ENCODE results near the gene DPH1. TPM values are rescaled to one million over a fixed set of nuclear protein-coding genes. Genes with fewer than 3 reads are reported as not detected.

The DPH1 gene
- total RNA-seq, 1 donor from 2014 or later, result 63.4 TPM

GRCh38 chr17:2086306-2086705 is 56.4 kb downstream of the DPH1 start:
- ChIA-PET CTCF (interaction anchor here (1.0 to 7.3 kb wide), 3 partner anchors 30 to 158 kb away, joined by 3 to 98 read pairs (median 4); partner anchors contain the start of gene HIC1), POLR2A (interaction anchor here (0.9 to 16.3 kb wide), 5 partner anchors 20 to 893 kb away, joined by 3 to 449 read pairs (median 5); partner anchors contain the start of genes HIC1 and INPP5K)
- Mint-ChIP-seq H3K27me3 (no peaks in the 10 kb centered on the region), H3K4me1 (peaks cover 74% of the 10 kb centered on the region), H3K9me3 (no peaks in the 10 kb centered on the region), H3K27ac (peak overlapping the region; percentile 72), H3K4me3 (peak overlapping the region; percentile 60), H3K36me3 (ENCODE audit: low read depth) (peaks cover 21% of the 10 kb centered on the region)
- DNase-seq, result no peak
- intact Hi-C loops (cut with micrococcal nuclease), result loop anchor here (5.0 kb wide), 1 partner anchor 36 kb away; no protein-coding TSS in a partner anchor
- ATAC-seq (ENCODE audit: low read depth), result no peak
- no peak for TF ChIP-seq CTCF (IDR thresholded peaks at IDR 0.05)

GRCh38 chr17:2087597-2088211 is 57.8 kb downstream of the DPH1 start:
- Mint-ChIP-seq H3K4me1 (peaks cover 80% of the 10 kb centered on the region), H3K36me3 (ENCODE audit: low read depth) (peaks cover 15% of the 10 kb centered on the region)
- POLR2A ChIA-PET, result interaction anchor here (0.6 to 16.3 kb wide), 12 partner anchors 14 to 481 kb away, joined by 3 to 449 read pairs (median 4); partner anchors contain the start of gene HIC1

GRCh38 chr17:2089021-2089422 is 59.1 kb downstream of the DPH1 start:
- Mint-ChIP-seq H3K4me1 (peaks cover 73% of the 10 kb centered on the region), H3K36me3 (ENCODE audit: low read depth) (peaks cover 14% of the 10 kb centered on the region), H3K9me3 (no peaks in the 10 kb centered on the region), H3K27ac (peak overlapping the region; percentile 96), H3K27me3 (no peaks in the 10 kb centered on the region), H3K4me3 (peak overlapping the region; percentile 91)
- CTCF ChIA-PET, result interaction anchor here (0.9 to 7.3 kb wide), 5 partner anchors 14 to 156 kb away, joined by 3 to 98 read pairs (median 4); partner anchors contain the start of gene HIC1
- ATAC-seq (ENCODE audit: low read depth) (peak; percentile 10), DNase-seq (peak; percentile 41)
- intact Hi-C loops (cut with micrococcal nuclease), result loop anchor here (1.0 to 5.0 kb wide), 5 partner anchors 25 to 366 kb away; partner anchors contain the start of gene MNT
- no peak for TF ChIP-seq CTCF (IDR thresholded peaks at IDR 0.05)
- POLR2A ChIA-PET, result interaction anchor here (0.6 to 16.3 kb wide), 22 partner anchors 8 to 924 kb away, joined by 3 to 449 read pairs (median 5); partner anchors contain the start of genes HIC1, SMG6 and SRR

More at GRCh38 chr17:2087597-2088211, 57.8 kb downstream of the DPH1 start:
- ATAC-seq (ENCODE audit: low read depth) (peak; percentile 63), DNase-seq (peak; percentile 48)
- peak overlapping the region; percentile 72 for H3K27ac Mint-ChIP-seq
- no peaks in the 10 kb centered on the region for H3K9me3 Mint-ChIP-seq
- no peak for TF ChIP-seq CTCF (IDR thresholded peaks at IDR 0.05)
- no peaks in the 10 kb centered on the region for H3K27me3 Mint-ChIP-seq
- peak overlapping the region; percentile 60 for H3K4me3 Mint-ChIP-seq
- CTCF ChIA-PET, result interaction anchor here (0.6 to 7.3 kb wide), 4 partner anchors 17 to 81 kb away, joined by 3 to 98 read pairs (median 4); partner anchors contain the start of gene HIC1
- intact Hi-C loops (cut with micrococcal nuclease), result loop anchor here (1.0 to 5.0 kb wide), 7 partner anchors 17 to 371 kb away; partner anchors contain the start of gene MNT

GRCh38 chr17:2090210-2090641 is 60.3 kb downstream of the DPH1 start:
- peak overlapping the region; percentile 91 for H3K4me3 Mint-ChIP-seq
- CTCF ChIA-PET, result interaction anchor here (0.7 to 7.3 kb wide), 5 partner anchors 13 to 155 kb away, joined by 3 to 98 read pairs (median 4); partner anchors contain the start of gene HIC1
- H3K4me1 Mint-ChIP-seq, result peaks cover 63% of the 10 kb centered on the region
- peak overlapping the region; percentile 96 for H3K27ac Mint-ChIP-seq
- no peak for DNase-seq
- no peaks in the 10 kb centered on the region for H3K9me3 Mint-ChIP-seq
- H3K27me3 Mint-ChIP-seq, result no peaks in the 10 kb centered on the region
- intact Hi-C loops (cut with micrococcal nuclease), result no loop called here
- H3K36me3 Mint-ChIP-seq (ENCODE audit: low read depth), result peaks cover 8% of the 10 kb centered on the region
- POLR2A ChIA-PET, result interaction anchor here (0.7 to 16.3 kb wide), 18 partner anchors 11 to 628 kb away, joined by 3 to 449 read pairs (median 6); partner anchors contain the start of gene HIC1
- peak; percentile 2 for ATAC-seq (ENCODE audit: low read depth)
- no peak for TF ChIP-seq CTCF (IDR thresholded peaks at IDR 0.05)
